Measurements from ENCODE around the gene HEATR5B. TPM values are rescaled to one million over a fixed set of nuclear protein-coding genes. Genes with fewer than 3 reads are reported as not detected.
"Not testable (repeated sequence)": the region's sequence is repeated elsewhere in the genome, so short reads cannot be mapped to it uniquely, and the experiment has no call there.

Gene HEATR5B
- total and polyA plus RNA-seq, 11 donors: 6.7 to 22.8 (median 17.9) TPM

GRCh38 chr2:37000988-37001556, 83.1 kb downstream of the HEATR5B start:
- WGBS, 4 donors: 59 to 71% (median 66%) methylated on average over 2 of the region's 2 CpGs
- no peak for DNase-seq
- no peak for ATAC-seq
- TF ChIP-seq POLR2A (IDR thresholded peaks at IDR 0.05) (no peak), CTCF (IDR thresholded peaks at IDR 0.05) (no peak)
- Histone ChIP-seq H3K27ac (no peak overlapping the region), H3K27me3 (no peaks in the 10 kb centered on the region), H3K4me1 (peaks cover 0 to 22% (median 0%) of the 10 kb centered on the region in 12 donors), H3K9me3 (no peaks in the 10 kb centered on the region), H3K36me3 (peaks cover 0 to 100% (median 86%) of the 10 kb centered on the region in 9 donors), H3K4me3 (no peak overlapping the region)
- intact Hi-C loops (cut with DNase I): loop anchor here in 4 of 10 donors (5.0 to 10.0 kb wide), 3 partner anchors 96 to 219 kb away; no protein-coding TSS in a partner anchor

DNA sequence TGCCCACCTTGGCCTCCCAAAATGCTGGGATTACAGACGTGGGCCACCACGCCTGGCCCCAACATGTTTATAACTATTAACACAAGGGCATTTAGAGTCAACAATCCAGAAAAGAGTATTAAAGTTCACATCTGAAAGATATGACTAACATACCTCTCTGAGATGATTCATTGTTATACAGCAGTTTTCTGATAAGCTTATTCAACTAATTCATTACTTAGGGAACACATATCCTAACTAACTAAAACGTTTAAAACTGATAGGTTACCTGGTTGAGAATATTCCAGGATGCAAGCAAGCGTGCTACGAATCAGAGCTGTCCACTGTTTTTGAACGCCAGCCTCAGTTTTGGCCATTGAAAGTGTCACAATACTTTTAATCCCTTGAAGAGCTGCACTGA, 83.9 kb downstream of the HEATR5B start:
- H3K36me3 ChIP-seq: peaks cover 0 to 100% (median 81%) of the 10 kb centered on the region in 9 donors
- H3K9me3 ChIP-seq: no peaks in the 10 kb centered on the region
- no peak for TF ChIP-seq POLR2A (IDR thresholded peaks at IDR 0.05)
- no peak for TF ChIP-seq CTCF (IDR thresholded peaks at IDR 0.05)
- H3K27me3 ChIP-seq: no peaks in the 10 kb centered on the region
- no peak overlapping the region for H3K4me3 ChIP-seq
- intact Hi-C loops (cut with DNase I): loop anchor here in 4 of 10 donors (5.0 to 10.0 kb wide), 3 partner anchors 96 to 218 kb away; no protein-coding TSS in a partner anchor
- WGBS, 4 donors: 76 to 86% (median 80%) methylated on average over 6 of the region's 6 CpGs
- H3K4me1 ChIP-seq: peaks cover 0 to 19% (median 0%) of the 10 kb centered on the region in 12 donors
- ATAC-seq (no peak), DNase-seq (no peak)
- no peak overlapping the region for H3K27ac ChIP-seq

DNA sequence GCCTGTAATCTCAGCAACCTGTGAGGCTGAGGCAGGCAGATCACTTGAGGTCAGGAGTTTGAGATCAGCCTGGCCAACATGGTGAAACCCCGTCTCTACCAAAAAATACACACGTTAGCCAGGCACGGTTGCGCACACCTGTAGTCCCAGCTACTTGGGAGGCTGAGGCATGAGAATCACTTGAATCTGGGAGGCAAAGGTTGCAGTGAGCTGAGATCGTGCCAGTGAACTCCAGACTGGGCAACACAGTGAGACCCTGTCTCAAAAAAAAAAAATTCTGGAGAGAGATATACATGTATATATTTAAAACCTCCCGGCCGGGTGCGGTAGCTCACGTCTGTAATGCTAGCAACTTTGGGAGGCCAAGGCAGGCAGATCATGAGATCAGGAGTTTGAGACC, 84.8 kb downstream of the HEATR5B start:
- H3K27me3 ChIP-seq; H3K9me3 ChIP-seq; DNase-seq; ATAC-seq; H3K27ac ChIP-seq; intact Hi-C loops (cut with DNase I); H3K4me1 ChIP-seq; H3K4me3 ChIP-seq: not testable (repeated sequence)
- peaks cover 0 to 99% (median 73%) of the 10 kb centered on the region in 9 donors for H3K36me3 ChIP-seq
- WGBS, 4 donors: 96 to 98% (median 98%) methylated on average over 9 of the region's 9 CpGs

DNA sequence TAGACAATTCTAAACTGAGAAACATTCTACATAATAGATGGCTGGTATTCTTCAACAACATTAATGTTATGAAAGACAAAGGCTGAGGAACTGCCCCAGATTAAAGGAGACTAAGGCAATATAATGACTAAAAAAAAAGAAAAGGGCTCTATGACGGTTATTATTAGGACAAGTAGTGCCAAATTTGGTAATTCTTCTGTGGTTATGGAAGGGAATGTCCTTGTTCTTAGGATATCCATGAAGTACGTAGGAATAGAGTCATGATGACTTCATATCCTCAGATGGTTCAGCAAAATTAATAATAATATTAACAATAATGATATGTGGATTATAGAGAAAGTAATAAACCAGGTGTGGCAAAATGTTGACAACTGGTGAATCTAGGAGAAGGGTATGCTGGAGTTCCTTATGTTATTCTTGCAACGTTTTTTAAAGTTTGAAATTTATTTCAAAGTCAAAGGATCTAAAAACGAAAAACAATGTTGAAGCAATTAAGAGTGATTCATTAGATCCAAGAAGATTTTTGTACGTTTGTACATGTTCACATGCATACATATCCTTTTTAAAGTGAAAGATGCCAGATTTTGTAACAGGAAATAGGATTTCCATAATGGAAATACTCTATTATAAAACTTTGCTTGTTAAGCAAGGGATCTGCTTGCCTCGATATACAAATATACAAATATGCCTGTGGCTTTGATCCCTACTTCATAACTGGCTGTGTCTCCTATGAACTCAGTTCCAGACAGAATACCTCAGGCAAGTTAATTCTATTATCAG, 90.1 kb downstream of the HEATR5B start:
- no peak overlapping the region for H3K4me3 ChIP-seq
- no peak for DNase-seq
- peaks cover 0 to 88% (median 56%) of the 10 kb centered on the region in 9 donors for H3K36me3 ChIP-seq
- intact Hi-C loops (cut with DNase I): no loop called here
- 82 to 89% (median 87%) methylated on average over 6 of the region's 6 CpGs for WGBS, 4 donors
- no peaks in the 10 kb centered on the region for H3K27me3 ChIP-seq
- TF ChIP-seq POLR2A (IDR thresholded peaks at IDR 0.05) (no peak), CTCF (IDR thresholded peaks at IDR 0.05) (no peak)
- H3K27ac ChIP-seq: no peak overlapping the region
- no peaks in the 10 kb centered on the region for H3K4me1 ChIP-seq
- ATAC-seq: no peak
- H3K9me3 ChIP-seq: no peaks in the 10 kb centered on the region
